Mesendoderm (in vitro differentiated cells): Measurements from ENCODE around the gene SRGAP1.

Experiments used
- DNase-seq: peaks from one replicate; pipeline ENCODE4 v3.0.0; 2013
- H2AK5ac ChIP-seq: 2 replicates; pipeline ENCODE4 v1.6.1; 2013; ENCODE audit warnings: low read length, inconsistent platforms
- H2BK120ac ChIP-seq: 2 replicates; pipeline ENCODE4 v1.6.1; 2013; ENCODE audit warnings: low read depth, mild to moderate bottlenecking, low read length, moderate library complexity, mixed read lengths
- H2BK15ac ChIP-seq: replicated peaks from 2 replicates; pipeline ENCODE4 v1.6.1; 2013; ENCODE audit warnings: low read depth, mild to moderate bottlenecking, moderate library complexity
- H2BK5ac ChIP-seq: 2 replicates; pipeline ENCODE4 v1.6.1; 2013; ENCODE audit warnings: low read length, inconsistent platforms
- H3K18ac ChIP-seq: 2 replicates; pipeline ENCODE4 v1.6.1; 2013; ENCODE audit warnings: mild to moderate bottlenecking, low read length, mixed read lengths
- H3K23ac ChIP-seq: one replicate; pipeline ENCODE4 v1.6.1; 2013; ENCODE audit warnings: low read length
- H3K27ac ChIP-seq: 2 replicates; pipeline ENCODE4 v1.5.1; 2013; ENCODE audit warnings: low read depth, mild to moderate bottlenecking, inconsistent platforms, low read length, moderate library complexity
- H3K27me3 ChIP-seq: 2 replicates; pipeline ENCODE4 v1.6.1; 2013; ENCODE audit warnings: low read length, control low read depth, mild to moderate bottlenecking, inconsistent platforms; ENCODE audit not compliant: insufficient read depth, poor library complexity
- H3K36me3 ChIP-seq: 2 replicates; pipeline ENCODE4 v1.6.1; 2013; ENCODE audit warnings: low read length, inconsistent platforms; ENCODE audit not compliant: control insufficient read depth, insufficient read depth
- H3K4ac ChIP-seq: one replicate; pipeline ENCODE4 v1.6.1; 2013; ENCODE audit warnings: low read depth, mild to moderate bottlenecking, low read length, moderate library complexity
- H3K4me1 ChIP-seq: 2 replicates; pipeline ENCODE4 v1.6.1; 2013; ENCODE audit warnings: low read depth, low read length, inconsistent platforms; ENCODE audit not compliant: control insufficient read depth
- H3K4me2 ChIP-seq: 2 replicates; pipeline ENCODE4 v1.6.1; 2013; ENCODE audit warnings: low read length
- H3K4me3 ChIP-seq: 2 replicates; pipeline ENCODE4 v1.5.1; 2013; ENCODE audit warnings: mild to moderate bottlenecking, low read length
- H3K56ac ChIP-seq: one replicate; pipeline ENCODE4 v1.6.1; 2013; ENCODE audit warnings: low read length
- H3K79me1 ChIP-seq: 2 replicates; pipeline ENCODE4 v1.6.1; 2013; ENCODE audit warnings: low read length, inconsistent platforms
- H3K79me2 ChIP-seq: 2 replicates; pipeline ENCODE4 v1.6.1; 2013; ENCODE audit warnings: mild to moderate bottlenecking, low read length; ENCODE audit not compliant: control insufficient read depth, insufficient read depth
- H3K9ac ChIP-seq: 2 replicates; pipeline ENCODE4 v1.6.1; 2013; ENCODE audit warnings: low read length, inconsistent platforms
- H4K5ac ChIP-seq: one replicate; pipeline ENCODE4 v1.6.1; 2013; ENCODE audit warnings: low read length
- H4K8ac ChIP-seq: one replicate; pipeline ENCODE4 v1.6.1; 2013; ENCODE audit warnings: low read depth, mild to moderate bottlenecking, control low read depth, low read length, moderate library complexity
- WGBS: extraction: QIAGEN DNeasy Blood & Tissue Kit; methylation state at CpG from one replicate; pipeline ENCODE4 v1.1.7; 2013; ENCODE audit warnings: low lambda C conversion rate, missing lambda C conversion rate; ENCODE audit not compliant: insufficient coverage; ENCODE audit errors: extremely low coverage; 5-methylcytosine and 5-hydroxymethylcytosine counted together

SRGAP1 gene

DNA sequence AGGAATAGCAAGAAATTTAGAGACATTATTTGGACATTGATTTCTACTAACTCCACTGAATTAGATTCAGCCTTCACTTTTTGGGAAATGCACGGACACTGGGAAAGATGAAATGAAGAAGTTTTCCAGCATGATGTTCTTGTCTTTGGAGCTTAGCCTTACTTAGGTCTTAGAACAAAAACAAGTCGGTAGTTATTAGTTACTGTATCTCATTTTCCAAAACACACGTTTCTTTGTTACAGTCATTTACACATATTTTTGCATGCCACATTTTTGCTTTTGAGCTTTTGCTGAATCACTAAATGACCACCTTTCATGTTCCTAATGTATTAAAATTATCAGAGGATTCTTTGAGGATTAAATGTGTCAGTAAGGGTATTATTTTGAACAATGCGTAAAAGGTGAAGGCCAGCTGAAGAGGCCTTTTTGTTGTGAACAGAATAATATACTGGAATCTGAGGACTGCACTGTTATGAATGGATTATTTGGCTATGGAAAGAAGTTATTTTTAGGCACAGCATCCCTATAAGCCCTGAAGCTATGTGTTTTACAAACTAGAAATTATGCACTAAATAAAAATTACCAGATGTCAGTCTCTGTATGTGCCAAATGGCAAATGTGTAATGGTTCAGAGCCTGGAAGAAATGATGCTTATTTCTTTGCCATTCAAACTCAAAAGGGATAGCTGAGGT is 138.2 kb downstream of the SRGAP1 start:
- H3K18ac ChIP-seq, result no peak overlapping the region
- H2BK15ac ChIP-seq, result no peak overlapping the region
- no peak overlapping the region for H4K8ac ChIP-seq
- no peak overlapping the region for H3K27ac ChIP-seq
- no peak overlapping the region for H3K23ac ChIP-seq
- no peak overlapping the region for H2BK120ac ChIP-seq
- no peak overlapping the region for H3K4me2 ChIP-seq
- H2AK5ac ChIP-seq, result no peak overlapping the region
- no CpG with 5 or more reads among the region's 4 CpGs for WGBS
- no peaks in the 10 kb centered on the region for H3K36me3 ChIP-seq
- no peak overlapping the region for H3K4ac ChIP-seq
- H4K5ac ChIP-seq, result no peak overlapping the region
- H3K27me3 ChIP-seq, result no peaks in the 10 kb centered on the region
- no peaks in the 10 kb centered on the region for H3K79me1 ChIP-seq
- no peak overlapping the region for H3K9ac ChIP-seq
- no peak overlapping the region for H2BK5ac ChIP-seq
- no peak for DNase-seq
- no peak overlapping the region for H3K4me3 ChIP-seq
- no peak overlapping the region for H3K56ac ChIP-seq
- no peaks in the 10 kb centered on the region for H3K4me1 ChIP-seq
- no peaks in the 10 kb centered on the region for H3K79me2 ChIP-seq

DNA sequence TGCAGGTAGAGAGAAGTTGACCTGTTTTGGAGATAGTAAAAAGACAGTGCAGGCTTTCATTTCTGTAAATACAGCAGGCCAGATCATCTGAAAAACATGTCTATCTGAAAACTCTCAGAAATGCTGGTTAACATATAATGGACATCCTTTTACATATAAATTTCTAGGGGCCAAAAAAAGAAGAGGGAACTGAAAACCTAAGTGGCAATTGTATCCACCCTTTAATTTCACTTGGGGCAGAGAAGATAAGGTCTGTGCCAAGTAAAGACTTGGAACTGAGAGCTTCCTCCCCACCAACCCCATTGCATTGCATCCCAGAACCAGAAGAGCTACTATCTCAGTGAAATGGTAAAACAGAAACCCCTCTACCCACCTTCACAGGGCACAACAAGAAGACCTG is 141.0 kb downstream of the SRGAP1 start:
- Histone ChIP-seq H2BK5ac (no peak overlapping the region), H3K27ac (no peak overlapping the region), H3K4ac (no peak overlapping the region), H3K18ac (no peak overlapping the region), H3K36me3 (no peaks in the 10 kb centered on the region), H3K27me3 (no peaks in the 10 kb centered on the region), H3K23ac (no peak overlapping the region), H2AK5ac (no peak overlapping the region), H3K56ac (no peak overlapping the region), H4K8ac (no peak overlapping the region), H3K4me3 (no peak overlapping the region), H2BK15ac (no peak overlapping the region), H3K4me1 (no peaks in the 10 kb centered on the region), H3K9ac (no peak overlapping the region), H2BK120ac (no peak overlapping the region), H4K5ac (no peak overlapping the region), H3K79me2 (no peaks in the 10 kb centered on the region), H3K79me1 (no peaks in the 10 kb centered on the region), H3K4me2 (no peak overlapping the region)
- DNase-seq, result no peak

DNA sequence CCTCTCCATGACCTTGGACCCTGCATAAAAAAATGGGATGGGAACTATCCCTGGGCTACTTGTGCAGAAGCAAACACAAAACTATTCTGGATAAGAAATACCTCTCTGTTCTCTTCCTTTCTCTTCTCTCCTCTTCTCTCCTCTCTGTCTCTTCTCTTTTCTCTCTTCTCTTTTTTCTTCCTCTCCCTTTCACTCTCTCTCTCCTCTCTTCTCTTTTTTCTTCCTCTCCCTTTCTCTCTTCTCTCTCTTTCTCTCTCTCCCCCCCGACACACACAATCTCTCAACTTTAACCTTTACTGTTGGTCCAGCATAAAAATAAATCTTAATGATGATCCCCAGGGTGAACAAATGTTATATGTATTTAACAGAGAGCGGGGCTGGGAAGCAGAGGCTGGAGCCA is 141.4 kb downstream of the SRGAP1 start:
- Histone ChIP-seq H3K27ac (no peak overlapping the region), H3K36me3 (no peaks in the 10 kb centered on the region), H4K5ac (no peak overlapping the region), H2AK5ac (no peak overlapping the region), H2BK5ac (no peak overlapping the region), H3K23ac (no peak overlapping the region), H2BK15ac (no peak overlapping the region), H3K4ac (no peak overlapping the region), H3K27me3 (no peaks in the 10 kb centered on the region), H2BK120ac (no peak overlapping the region), H4K8ac (no peak overlapping the region), H3K4me1 (no peaks in the 10 kb centered on the region), H3K4me2 (no peak overlapping the region), H3K79me2 (no peaks in the 10 kb centered on the region), H3K56ac (no peak overlapping the region), H3K79me1 (no peaks in the 10 kb centered on the region), H3K4me3 (no peak overlapping the region), H3K18ac (no peak overlapping the region), H3K9ac (no peak overlapping the region)
- DNase-seq, result no peak
- WGBS, result 100% methylated on average over 1 of the region's 2 CpGs

DNA sequence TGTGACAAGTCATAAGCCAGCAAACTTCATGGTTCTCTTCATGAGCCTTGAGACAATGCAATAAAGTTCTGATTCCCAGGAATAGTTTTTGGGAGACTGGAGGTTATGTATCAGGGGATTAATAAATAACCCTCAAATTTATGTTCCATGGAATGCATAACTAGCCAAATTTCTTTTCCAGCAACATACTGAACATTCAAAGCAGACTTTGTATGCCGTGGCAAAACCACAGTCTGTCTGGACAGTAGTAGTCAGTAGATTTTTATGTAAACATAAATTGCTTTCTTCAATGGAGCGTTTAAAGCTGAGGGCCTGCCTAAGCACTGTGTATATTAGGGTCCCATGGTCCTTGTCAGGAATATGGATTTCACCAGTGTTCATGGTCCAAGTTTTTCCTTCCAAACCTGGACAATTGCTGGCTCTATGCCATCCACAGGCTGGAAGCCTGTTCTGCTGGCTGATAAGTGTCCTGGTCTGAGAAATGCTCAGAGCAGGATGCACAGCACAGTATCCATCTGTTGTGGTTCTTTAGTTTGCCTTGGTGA is 144.9 kb downstream of the SRGAP1 start:
- H3K18ac ChIP-seq, result no peak overlapping the region
- no peak overlapping the region for H3K4me2 ChIP-seq
- H3K23ac ChIP-seq, result no peak overlapping the region
- H4K8ac ChIP-seq, result no peak overlapping the region
- no peaks in the 10 kb centered on the region for H3K27me3 ChIP-seq
- H3K4me1 ChIP-seq, result peaks cover 3% of the 10 kb centered on the region
- H3K56ac ChIP-seq, result no peak overlapping the region
- H3K4me3 ChIP-seq, result no peak overlapping the region
- no peaks in the 10 kb centered on the region for H3K79me1 ChIP-seq
- no peak overlapping the region for H3K4ac ChIP-seq
- H3K9ac ChIP-seq, result no peak overlapping the region
- no peak overlapping the region for H2BK120ac ChIP-seq
- no peak overlapping the region for H3K27ac ChIP-seq
- H2BK5ac ChIP-seq, result no peak overlapping the region
- no peak overlapping the region for H2AK5ac ChIP-seq
- H3K79me2 ChIP-seq, result no peaks in the 10 kb centered on the region
- no peak overlapping the region for H2BK15ac ChIP-seq
- no CpG with 5 or more reads among the region's 2 CpGs for WGBS
- DNase-seq, result no peak
- no peaks in the 10 kb centered on the region for H3K36me3 ChIP-seq
- no peak overlapping the region for H4K5ac ChIP-seq

GRCh38 chr12:63990828-63991547 is 146.5 kb downstream of the SRGAP1 start:
- H3K4me2 ChIP-seq, result no peak overlapping the region
- no peaks in the 10 kb centered on the region for H3K79me2 ChIP-seq
- no peaks in the 10 kb centered on the region for H3K27me3 ChIP-seq
- no peak overlapping the region for H3K23ac ChIP-seq
- WGBS, result no CpG with 5 or more reads among the region's 7 CpGs
- no peak overlapping the region for H3K18ac ChIP-seq
- no peak overlapping the region for H3K4ac ChIP-seq
- H4K5ac ChIP-seq, result no peak overlapping the region
- H2BK15ac ChIP-seq, result no peak overlapping the region
- no peak overlapping the region for H3K4me3 ChIP-seq
- H3K36me3 ChIP-seq, result no peaks in the 10 kb centered on the region
- H2AK5ac ChIP-seq, result no peak overlapping the region
- H3K27ac ChIP-seq, result no peak overlapping the region
- H3K4me1 ChIP-seq, result peaks cover 3% of the 10 kb centered on the region
- no peak overlapping the region for H3K9ac ChIP-seq
- H3K79me1 ChIP-seq, result no peaks in the 10 kb centered on the region
- H2BK5ac ChIP-seq, result no peak overlapping the region
- no peak for DNase-seq
- H4K8ac ChIP-seq, result no peak overlapping the region
- H2BK120ac ChIP-seq, result no peak overlapping the region
- H3K56ac ChIP-seq, result no peak overlapping the region
